AG09319 (cell line): ENCODE data around the gene OSBP2.

Experiments used
- DNase-seq: peaks from one replicate; pipeline ENCODE4 v3.0.0-alpha.2; 2010; ENCODE audit warnings: low read depth; ENCODE audit errors: extremely low read depth
- CTCF ChIP-seq: IDR thresholded peaks from 2 replicates; pipeline ENCODE4 v1.5.1; 2011; ENCODE audit warnings: low read depth, mild to moderate bottlenecking, inconsistent platforms, low read length, moderate library complexity

OSBP2 gene

DNA sequence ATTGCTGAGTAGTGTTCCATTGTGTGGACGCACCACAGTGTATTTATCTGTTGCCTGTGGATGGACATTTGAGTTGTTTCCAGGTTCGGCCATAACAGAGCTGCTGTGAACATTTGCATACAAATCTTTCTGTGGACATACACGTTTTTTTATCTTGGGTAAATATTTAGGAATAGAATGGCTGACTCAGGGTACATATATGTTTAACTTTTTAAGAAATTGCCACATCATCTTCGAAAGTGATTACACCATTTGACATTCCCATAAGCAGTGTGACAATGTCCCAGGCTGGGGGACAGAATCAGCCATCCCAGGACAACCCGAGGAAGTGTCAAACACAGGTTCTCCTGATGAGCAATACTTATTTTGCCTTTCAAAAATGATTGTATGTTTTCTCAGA, 87.9 kb downstream of the OSBP2 start:
- TF ChIP-seq CTCF, result no peak
- DNase-seq, result no peak

DNA sequence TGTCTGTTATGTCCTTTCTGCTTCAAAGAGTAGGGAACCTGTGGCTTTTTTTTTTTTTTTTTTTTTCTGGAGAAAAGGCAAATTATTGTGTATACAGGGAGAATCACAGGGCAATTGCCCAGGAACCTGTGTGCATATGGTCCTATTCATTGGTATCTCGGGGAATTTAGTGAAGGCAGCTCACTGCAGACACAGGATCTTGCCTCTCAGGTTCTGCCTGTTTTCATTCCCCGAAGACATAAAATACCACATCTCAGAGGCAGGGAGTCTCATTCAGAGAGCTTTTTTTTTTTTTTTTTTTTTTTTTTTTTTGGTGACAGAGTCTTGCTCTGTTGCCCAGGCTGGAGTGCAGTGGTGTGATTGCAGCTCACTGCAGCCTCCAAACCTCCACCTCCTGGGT, 88.3 kb downstream of the OSBP2 start:
- no peak for DNase-seq
- no peak for TF ChIP-seq CTCF

DNA sequence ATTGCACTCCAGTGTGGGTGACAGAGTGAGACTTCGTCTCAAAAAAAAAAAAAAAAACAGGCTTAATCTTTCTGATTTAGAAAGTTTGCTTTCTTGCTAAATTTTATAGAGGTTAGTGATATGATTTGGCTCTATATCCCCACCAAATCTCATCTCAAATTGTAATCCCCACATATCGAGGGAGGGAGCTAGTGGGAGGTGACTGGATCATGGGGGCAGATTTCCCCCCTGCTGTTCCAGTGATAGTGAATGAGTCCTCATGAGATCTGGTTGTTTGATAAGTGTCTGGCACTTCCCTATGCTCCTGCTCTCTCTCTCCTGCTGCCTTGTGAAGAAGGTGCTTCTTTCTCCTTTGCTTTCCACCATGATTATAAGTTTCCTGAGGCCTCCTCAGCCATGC, 90.9 kb downstream of the OSBP2 start:
- no peak for TF ChIP-seq CTCF
- no peak for DNase-seq

- DNase-seq, result peak; percentile 52
- TF ChIP-seq CTCF, result no peak
Measured at GRCh38 chr22:30790366-30790765, 95.7 kb downstream of the OSBP2 start.

- DNase-seq, result no peak
- TF ChIP-seq CTCF, result no peak
Measured at GRCh38 chr22:30792456-30792855, 97.8 kb downstream of the OSBP2 start.

DNA sequence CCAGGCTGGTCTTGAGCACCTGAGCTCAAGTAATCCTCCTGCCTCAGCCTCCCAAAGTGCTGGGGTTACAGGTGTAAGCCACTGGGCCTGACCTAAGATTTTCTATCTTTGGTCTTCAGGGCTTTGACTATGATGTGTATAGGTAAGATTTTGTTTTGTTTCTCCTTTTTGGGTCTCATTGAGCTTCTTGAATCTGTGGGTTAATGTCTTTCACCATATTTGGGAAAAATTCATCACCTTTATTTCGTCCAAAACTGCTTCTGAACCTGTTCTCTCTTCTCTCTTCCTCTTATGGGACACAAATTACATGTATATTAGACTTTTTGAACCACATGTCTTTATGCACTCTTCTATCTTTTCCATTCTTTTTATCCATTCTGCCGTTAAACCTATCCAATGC, 100.4 kb downstream of the OSBP2 start:
- no peak for DNase-seq
- TF ChIP-seq CTCF, result no peak

- no peak for DNase-seq
Measured at GRCh38 chr22:30801695-30802094, 107.0 kb downstream of the OSBP2 start.

More at GRCh38 chr22:30801695-30802094, 107.0 kb downstream of the OSBP2 start:
- no peak for TF ChIP-seq CTCF
